ENCODE results near the gene MARCO.
"Not testable (repeated sequence)": the region's sequence is repeated elsewhere in the genome, so short reads cannot be mapped to it uniquely, and the experiment has no call there.

MARCO gene

DNA sequence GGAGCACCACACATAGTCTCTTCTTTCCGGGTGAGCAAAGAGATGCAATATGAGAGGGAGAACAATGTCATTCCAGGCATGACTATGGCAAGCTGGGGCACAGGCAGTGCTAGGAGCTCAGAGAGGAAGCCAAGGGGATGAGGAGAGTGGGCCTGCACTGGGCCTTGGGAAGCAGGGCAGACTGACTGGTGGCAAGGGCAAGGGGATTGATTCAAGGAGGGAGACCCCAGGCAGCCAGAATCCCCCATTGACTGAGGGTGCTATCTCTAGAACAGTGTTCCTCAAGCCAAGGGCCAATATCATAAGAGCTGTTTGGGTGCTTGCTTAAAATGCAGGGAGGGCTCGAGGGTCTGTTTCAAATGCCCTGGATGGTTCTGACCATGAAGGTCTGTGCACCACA lies 36.1 kb downstream of the MARCO start:
- no peak for DNase-seq

DNA sequence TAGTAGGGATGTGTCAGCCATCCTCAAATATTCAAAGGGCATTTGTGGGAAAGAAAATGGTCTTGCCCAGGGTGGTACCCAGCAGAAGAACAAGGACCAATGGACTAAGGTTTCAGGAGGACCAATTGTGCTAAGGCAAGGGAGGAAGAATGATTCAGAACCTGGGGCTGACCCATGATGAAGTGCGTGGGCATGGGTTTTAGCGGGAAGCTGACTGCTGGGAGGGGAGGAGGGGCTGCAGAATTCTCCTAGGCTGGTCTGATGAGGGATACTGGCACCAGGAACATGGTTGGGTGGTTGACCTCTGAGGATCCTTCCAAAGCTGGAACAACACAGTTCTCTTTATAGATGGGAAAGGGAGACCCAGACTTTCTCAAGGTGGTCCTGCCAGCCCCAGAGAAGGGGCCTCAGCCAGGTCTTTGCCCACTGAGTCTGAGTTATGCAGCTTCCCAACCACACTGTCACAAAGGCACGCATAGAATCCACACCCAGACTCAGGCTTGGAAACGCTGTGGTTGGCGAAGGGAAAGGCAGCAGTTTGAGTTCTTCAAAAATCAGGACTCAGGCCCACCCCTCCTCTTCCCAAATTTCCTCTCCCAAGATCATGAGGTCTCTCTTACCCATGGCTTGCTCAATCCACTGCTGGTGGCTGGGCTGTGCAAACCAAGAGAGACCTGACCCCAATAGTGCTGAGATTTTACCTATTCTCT lies 37.3 kb downstream of the MARCO start:
- DNase-seq, result no peak

DNA sequence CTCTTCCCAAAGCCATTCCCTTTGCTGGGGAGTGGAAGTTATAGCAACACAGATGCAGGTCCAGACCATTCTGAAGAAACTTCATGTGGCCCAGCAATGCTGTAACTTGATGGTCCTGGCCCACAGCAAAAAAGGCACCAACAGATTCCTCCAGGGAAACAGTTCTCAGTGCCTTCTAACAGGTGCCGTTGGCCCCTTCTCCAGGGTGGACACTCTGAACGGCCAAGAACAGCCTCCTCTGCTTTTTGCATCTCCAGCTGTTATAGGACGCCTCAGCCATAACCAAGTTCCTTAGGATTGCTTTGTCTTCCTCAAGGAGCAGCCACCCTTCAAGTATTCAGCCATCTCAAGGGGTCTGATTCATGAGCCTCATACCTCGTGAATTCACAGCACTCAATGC lies 38.0 kb downstream of the MARCO start:
- no peak for DNase-seq

DNA sequence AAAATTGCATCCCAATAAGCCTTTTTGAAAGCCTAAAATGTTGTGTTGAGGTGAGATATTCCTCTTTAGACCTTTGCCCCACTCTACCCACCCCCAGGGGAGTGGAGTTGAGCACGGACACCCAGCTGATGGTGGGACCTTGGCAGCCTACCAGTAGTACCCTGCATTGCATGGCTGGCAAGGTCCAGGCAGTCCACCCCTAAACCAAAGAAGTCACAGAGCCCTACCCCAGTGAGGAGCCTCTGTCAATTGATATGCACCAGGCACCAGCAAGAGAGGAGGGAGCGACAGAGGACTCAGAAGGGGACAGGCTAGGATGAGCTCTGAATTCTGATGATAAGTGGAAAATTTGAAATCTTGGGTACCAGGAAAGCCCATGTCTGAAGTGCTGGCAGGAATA lies 38.6 kb downstream of the MARCO start:
- DNase-seq, result no peak

DNA sequence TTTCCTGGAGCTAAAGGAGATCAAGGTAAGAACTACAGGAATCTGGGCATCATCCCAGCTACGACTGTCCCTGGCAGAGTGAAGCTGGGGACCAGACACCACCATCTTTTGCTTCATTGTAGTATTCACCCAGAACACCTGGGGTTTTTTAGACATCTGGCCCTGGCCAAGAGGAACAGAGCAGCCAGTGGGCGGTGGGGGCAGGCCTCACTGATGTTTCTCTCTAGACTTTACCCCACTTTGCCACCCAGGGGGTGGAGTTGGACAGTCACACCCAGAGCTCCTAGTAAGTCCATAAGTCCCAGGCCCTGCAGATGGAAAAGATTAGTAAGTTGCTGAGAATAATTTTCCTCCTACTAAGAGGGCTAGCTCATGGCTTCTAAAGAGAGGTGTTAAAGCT lies 39.6 kb downstream of the MARCO start:
- DNase-seq, result no peak

DNA sequence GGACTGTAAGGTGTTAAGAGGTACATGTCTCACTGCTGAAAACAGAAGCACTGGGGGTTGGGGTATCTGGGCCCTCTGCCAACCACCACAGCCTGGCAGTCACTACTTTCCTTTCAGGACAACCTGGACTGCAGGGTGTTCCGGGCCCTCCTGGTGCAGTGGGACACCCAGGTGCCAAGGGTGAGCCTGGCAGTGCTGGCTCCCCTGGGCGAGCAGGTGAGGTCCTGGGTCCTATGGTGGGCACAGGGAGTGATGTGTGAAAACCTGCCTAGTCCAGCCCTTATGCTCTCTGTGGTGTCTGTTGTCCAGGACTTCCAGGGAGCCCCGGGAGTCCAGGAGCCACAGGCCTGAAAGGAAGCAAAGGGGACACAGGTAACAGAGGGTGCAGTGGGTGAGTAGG lies 40.0 kb downstream of the MARCO start:
- DNase-seq, result no peak

DNA sequence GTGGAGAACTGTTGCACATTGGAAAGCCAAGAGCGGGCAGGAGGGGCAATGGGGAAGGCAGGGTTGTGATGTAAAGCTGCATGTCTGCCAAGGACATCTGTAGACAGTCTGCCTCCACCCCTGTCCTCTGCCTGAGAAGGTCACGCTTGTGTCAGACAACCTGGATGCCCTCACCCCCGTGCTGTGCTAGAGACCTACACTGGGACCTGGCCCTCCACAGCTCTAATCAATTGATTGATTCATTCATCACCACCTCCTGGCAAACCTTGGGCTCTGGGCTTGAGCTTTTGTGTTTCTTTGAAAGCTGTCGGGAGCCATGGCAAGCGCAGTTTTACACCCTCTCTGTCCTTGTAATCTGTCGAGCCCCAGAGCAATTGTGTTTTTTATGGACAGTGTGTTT lies 41.1 kb downstream of the MARCO start:
- no peak for DNase-seq

DNA sequence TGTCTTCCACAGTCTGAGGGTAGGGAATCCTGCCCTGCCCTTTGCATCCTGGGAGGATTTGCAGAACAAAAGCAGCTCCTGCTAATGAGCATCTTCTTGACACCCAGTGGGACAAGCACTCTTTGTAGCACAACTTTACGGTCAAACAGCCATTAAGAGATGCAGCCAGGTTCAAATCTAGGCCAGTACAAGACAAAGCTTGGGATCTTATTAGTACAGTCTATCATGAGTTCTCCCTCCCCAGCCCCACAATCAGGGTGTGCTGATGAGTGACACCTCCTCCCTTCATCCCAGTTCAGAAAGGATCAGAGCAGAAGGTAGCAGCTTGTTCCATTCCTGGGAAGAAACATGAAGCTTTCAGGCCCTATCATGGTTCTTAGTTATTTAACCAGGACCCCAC lies 41.9 kb downstream of the MARCO start:
- no peak for DNase-seq

DNA sequence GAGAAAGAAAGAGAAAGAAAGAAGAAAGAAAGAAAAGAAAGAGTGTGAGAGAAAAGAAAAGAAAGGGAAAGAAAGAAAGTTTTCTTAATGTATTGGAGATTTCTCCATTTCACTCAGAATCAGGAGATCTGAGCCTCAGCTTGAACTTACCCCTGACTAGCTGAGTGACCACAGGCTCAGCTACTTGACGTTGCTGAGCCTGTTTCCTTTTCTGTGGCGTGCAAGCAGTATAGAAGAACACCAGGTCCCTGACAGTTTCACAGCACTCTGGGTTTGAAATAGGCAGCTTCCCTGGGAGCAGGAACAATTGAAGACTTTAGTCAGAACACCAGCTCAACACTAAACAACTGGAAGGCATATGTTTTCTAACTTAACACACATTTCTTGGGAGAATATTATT lies 44.7 kb downstream of the MARCO start:
- no peak for DNase-seq

DNA sequence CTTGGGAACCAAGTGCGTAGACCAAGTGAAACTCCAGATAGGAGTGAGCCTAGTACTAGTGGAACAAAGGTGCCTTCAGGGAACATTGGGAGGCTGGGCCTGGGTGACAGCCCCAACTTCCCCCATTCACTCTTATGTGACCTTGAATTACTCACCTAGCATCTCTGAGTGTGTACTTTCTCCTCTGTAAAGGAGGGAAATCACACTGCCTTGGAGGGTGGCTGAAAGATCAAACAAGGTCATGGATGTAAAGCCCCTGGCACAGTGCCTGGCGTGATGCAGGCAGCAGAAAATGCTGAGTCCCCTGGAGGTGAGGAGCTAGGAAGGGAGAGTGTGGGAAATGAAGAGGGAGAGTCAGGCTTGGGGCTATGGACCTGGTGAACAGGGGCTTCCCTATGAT lies 45.9 kb downstream of the MARCO start:
- DNase-seq, result no peak

DNA sequence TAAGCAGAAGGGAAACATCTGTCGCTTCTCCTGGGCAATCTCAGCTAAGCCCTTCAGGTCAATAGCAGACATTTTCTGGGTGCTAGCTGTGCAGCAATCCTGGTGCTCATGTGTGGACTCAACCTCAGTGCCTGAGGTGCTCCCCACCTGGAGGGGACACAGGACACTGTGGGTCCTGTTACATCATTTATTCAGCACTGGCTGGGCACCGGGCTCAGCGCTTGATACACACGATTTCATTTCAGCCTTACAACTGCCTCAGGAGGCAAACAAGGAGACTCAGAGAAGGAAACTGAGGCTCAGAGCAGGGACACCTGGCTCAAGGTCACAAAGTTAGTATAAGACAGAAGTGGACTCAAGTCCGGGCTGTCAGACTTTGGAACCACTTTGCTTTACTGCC lies 46.7 kb downstream of the MARCO start:
- no peak for DNase-seq

DNA sequence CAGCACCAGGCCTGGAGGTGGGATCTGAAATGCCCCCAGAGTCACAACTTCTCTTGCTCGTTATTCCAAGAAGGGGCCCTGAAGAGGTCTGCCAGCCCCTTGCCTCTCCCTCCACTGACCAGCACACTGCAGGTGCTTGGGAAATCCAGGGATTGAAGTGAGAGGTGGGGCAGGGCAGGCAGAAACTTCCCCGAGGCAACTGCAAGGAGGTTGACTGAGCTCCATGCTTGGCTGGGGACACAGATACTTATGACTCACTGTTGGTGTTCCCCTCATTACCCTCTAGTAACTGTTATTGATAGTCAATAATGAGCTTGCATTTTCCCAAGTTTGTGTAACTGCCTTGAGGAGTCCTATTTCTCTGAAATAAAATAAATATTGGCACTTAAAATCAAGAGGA lies 47.5 kb downstream of the MARCO start:
- no peak for DNase-seq

DNA sequence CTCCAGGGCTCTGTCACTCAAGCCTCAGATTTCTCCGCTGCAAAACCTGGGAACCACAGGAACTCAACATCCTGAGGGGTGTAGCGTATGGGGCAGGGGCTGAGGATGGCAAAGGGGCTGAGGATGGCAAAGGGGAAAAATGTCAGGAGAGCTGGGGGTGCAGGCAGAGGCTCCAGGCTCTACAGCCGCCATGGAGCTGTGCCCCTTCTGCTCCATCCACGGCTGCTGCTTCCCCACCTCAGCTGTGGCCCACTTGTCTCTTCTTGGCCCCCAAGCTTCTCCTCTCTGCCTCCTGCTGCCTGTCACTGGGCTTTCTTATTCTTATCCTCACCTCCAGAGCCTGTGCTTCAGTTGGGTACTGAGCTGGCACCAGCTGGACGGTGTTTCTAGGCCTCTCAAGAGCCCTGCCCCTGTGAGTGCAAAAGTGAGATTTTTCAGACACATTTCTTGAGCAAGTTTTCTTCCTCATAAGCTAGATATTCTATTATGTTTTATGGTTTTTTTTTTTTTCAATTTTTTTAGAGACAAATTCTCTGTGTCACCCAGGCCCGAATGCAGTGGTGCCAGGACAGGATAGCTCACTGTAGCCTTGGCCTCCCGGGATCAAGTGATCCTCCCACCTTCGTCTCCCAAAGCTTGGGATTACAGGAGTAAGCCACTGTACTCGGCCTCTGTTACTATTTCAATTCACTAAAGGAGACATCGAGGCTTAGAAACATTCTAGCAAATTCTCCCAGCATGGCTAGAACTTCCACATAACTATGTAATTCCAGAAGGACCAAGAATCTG lies 49.0 kb downstream of the MARCO start:
- DNase-seq, result no peak

DNA sequence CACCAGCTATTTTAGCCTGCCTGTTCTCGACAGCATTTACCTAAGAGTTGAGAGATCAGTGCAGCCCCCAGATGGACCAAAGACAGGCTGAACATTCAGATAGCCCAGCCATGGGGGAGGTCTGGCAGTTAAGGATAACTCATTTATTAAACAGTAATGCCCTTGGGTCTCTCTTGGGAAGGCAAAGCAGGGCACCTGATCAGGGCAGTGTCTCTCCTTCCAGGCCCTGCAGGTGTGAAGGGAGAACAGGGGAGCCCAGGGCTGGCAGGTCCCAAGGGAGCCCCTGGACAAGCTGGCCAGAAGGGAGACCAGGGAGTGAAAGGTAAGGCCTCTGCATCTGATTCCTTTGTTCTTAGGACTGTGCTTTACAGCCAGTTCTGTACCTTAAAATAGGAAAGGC lies 49.6 kb downstream of the MARCO start:
- DNase-seq, result no peak

DNA sequence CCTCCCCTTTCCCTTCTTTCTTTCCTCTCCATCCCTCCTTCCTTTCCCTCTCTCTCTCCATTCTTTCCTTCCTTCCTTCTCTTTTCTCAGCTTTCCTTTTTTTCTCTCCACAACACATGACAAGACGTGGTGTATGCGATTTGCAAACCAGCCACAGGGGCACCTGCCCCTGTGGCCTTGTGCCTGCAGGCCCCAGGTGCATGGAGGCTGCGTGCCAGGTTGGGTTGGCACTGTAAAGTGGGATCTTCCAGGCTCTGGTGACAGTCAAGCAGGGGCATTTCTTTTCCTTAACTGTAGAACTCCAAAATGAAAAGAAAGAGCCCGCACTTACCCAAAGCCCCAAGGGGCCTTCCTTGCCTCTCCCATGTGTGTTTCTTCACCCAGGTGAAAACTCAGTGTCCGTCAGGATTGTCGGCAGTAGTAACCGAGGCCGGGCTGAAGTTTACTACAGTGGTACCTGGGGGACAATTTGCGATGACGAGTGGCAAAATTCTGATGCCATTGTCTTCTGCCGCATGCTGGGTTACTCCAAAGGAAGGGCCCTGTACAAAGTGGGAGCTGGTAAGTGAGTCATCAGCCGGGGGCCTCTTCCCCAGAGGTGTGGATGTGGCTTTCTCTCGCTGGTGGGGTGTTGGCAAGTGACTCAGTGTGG lies 50.9 kb downstream of the MARCO start:
- DNase-seq, result no peak

DNA sequence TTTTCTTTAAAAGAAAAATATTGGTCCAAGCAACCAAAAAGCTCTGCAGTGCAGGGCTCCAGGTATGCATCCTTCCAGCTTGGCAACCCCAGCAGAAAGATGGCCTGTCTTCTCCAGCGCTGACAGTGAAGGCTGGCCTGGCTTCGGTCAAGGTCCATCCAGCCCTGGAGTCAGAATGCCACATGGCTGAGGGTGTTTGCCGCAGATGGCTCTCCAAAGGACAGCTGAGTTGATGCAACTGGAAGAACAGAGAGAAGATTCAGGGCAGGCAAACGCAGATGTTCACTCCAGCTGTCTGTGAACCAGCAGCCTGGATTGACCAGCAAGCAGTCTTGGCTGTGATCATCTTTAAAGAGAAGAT lies 51.4 kb downstream of the MARCO start:
- no peak for DNase-seq

DNA sequence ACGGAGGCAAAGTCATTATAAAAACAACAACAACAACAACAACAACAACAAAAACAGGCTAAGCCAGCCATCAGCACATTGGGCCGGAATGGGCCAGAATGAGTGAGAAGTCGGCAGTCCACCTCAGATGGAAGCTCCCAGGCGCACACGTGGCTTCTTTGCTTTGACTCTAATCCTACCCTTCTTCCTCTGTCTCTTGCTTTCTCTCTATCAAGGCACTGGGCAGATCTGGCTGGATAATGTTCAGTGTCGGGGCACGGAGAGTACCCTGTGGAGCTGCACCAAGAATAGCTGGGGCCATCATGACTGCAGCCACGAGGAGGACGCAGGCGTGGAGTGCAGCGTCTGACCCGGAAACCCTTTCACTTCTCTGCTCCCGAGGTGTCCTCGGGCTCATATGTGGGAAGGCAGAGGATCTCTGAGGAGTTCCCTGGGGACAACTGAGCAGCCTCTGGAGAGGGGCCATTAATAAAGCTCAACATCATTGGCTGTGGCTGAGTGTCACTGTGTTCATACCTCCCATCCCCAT lies 52.2 kb downstream of the MARCO start:
- no peak for DNase-seq

DNA sequence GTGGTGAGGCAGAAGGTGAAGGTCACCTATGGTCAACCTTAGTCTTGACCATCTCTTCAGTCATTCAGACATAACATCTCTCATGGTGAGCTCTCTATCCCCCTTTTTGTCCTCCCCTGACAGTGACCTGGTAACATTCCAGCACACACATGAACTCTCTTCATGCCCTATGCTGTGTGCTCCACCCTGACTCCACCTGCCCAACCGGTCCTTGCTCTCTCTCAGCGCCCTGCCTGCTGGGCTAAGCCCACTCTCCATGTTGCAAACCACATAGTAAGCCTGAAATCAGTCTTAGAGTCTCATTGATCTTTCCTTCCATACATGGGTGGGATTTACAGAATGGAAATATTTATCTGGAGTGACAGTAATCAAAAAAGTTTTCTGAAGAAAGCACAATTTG lies 52.8 kb downstream of the MARCO start:
- DNase-seq, result no peak

DNA sequence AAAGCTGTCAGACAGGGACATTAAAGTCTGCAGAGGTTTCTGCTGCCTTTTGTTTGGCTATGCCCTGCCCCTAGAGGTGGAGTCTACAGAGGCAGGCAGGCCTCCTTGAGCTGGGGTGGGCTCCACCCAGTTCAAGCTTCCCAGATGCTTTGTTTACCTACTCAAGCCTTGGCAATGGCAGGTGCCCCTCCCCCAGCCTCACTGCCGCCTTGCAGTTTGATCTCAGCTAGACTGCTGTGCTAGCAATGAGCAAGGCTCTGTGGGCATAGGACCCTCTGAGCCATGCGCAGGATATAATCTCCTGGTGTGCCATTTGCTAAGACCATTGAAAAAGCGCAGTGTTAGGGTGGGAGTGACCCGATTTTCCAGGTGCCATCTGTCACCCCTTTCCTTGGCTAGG lies 61.9 kb downstream of the MARCO start:
- not testable (repeated sequence) for DNase-seq

DNA sequence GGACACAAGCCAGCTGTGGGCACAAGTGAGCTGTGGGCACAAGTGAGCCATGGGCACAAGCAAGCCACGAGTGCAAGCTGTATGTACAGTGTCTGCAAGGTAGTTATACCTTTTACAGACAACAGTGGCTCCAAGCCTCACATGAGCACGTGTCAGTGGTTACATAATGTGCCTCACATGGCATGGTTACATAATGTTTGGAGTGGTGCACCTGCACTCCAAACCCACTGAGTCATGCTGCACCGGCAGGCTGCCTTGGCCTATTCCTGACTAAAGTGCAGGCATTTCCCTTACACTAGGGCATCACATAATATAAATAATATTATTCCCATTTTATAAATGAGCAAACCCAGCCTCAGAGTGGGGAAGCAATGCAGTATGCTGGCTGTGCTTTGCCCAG lies 62.6 kb downstream of the MARCO start:
- DNase-seq, result no peak

DNA sequence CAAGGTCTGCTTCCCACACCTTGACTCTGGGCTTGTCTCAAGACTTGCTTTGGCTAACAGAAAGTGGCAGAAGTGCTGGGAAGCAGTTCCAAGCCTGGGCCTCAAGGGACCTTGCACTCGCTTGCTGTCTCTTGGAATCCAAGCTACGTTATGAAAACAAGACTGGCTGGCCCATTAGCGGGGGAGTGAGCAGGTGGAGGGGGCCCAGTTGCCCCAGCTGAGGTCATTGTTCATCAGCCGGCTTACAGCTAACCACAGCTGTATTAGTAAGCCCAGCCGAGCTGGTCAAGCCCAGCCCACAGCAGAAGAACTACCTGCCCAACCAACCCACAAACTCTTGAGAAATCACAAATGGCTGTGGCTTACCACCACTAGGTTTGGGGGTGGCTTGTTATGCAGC lies 63.1 kb downstream of the MARCO start:
- DNase-seq, result no peak

DNA sequence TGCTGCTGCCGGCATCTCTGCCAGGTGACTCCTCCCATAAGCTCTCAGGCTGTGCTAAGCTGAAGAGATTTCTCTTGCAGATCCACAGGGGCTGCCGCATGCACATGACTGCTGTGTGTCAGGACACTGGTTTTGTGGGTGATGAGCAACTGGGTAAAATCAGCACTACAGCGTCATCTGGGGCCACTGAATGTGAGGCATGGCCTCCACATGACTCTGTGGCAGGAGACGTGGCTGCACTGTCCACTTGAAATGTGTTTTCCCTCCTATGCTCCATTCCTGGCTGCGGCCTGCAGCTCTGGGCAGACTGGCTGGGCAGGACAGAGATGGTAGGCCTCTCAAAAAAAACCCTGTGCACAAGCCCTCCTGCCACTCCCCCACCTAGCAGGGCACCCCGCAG lies 63.6 kb downstream of the MARCO start:
- no peak for DNase-seq

DNA sequence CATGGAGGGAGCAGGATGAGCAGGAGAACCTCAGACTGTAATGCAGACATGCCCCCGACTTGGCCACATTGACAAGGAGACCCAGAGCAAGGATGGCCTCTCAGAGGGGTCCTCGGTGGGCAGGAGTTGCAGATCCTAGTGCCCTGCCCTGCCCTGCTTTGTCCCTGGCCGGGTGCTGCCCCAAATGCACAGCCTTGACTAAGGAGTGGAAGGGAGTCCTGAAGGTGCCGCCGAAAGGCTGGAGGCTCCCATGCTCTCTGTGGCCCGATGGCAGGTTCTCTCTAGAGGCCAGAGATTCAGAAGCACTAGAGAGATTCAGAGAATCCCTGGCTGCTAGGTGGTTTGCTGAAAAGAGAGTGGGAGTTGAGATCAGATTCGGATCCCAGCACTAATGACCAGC lies 64.4 kb downstream of the MARCO start:
- no peak for DNase-seq

DNA sequence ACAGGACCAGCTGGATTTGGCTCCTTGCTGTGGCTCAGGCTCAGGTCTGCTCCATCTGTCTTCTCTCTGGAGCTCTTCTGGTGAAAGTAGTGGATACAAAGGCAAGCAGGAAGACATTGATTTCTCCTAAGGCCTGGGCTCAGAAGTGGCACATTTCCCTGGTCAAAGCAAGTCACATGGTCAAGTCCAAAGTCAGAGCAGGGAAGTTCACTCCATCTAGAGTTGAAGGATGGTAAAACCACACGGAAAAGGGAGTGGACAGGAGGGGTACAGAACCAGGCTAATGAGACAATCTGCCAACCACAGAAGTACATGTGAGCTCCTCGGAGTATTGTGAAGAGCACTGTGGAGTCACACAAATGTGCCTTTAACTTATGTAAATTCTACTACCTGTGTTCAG lies 66.1 kb downstream of the MARCO start:
- DNase-seq, result no peak

All from CD4-positive, alpha-beta T cell treated with Interferon gamma for 1 hour (primary cell).